ENCODE data around the gene GPD2. TPM values are rescaled to one million over a fixed set of nuclear protein-coding genes. Genes with fewer than 3 reads are reported as not detected.

The GPD2 gene
- total and polyA plus RNA-seq, 10 of the 15 experiments (the other 5 are each of a cell fraction or from before 2014, with no cell fraction given): 10.0 to 73.5 (median 43.4) TPM

GRCh38 chr2:156397229-156397628 is 39.0 kb upstream of the GPD2 start (continued):
- TF ChIP-seq RUNX3 (IDR thresholded peaks at IDR 0.05; ENCODE audit: low read length) (no peak), EP300 (IDR thresholded peaks at IDR 0.05; ENCODE audit: borderline replicate concordance in 1 of 2, control insufficient read depth in 1 of 2, low read depth in 2 of 2, low read length in 2 of 2) (no peak), ZNF217 (IDR thresholded peaks at IDR 0.05) (no peak), SKIL (IDR thresholded peaks at IDR 0.05; ENCODE audit: low read depth, poor library complexity, severe bottlenecking) (no peak), HDGF (IDR thresholded peaks at IDR 0.05) (no peak)

- no peak overlapping the region for H2AFZ ChIP-seq (ENCODE audit: control insufficient read depth, low read depth, low read length)
- H3K4me2 ChIP-seq (ENCODE audit: control insufficient read depth, insufficient read depth): no peak overlapping the region
- RAD21 ChIA-PET (ENCODE audit: unreplicated experiment): interaction anchor here (1.0 to 4.3 kb wide), 4 partner anchors 55 to 192 kb away, joined by 3 to 47 read pairs (median 16); no protein-coding TSS in a partner anchor
- SMC1A ChIA-PET (ENCODE audit: uncharacterized antibody, unreplicated experiment): interaction anchor here (0.8 to 6.6 kb wide), 6 partner anchors 31 to 78 kb away, joined by 3 to 58 read pairs (median 9); no protein-coding TSS in a partner anchor
- no peak for ATAC-seq
- FAIRE-seq: no peak
- H3K4me3 ChIP-seq: no peak overlapping the region
- no peaks in the 10 kb centered on the region for H4K20me1 ChIP-seq (ENCODE audit: control insufficient read depth, insufficient read depth)
- WGBS (ENCODE audit: insufficient coverage, insufficient replicate concordance, low lambda C conversion rate, missing lambda C conversion rate): 77% methylated on average over 5 of the region's 5 CpGs
- H3K9me3 ChIP-seq (replicated peaks; ENCODE audit: control insufficient read depth, insufficient read depth, low read length): no peaks in the 10 kb centered on the region
- no peaks in the 10 kb centered on the region for H3K36me3 ChIP-seq (ENCODE audit: control insufficient read depth in 2 of 2, insufficient read depth in 2 of 2, low read length in 1 of 2)
- peaks cover 23% of the 10 kb centered on the region for H3K4me1 ChIP-seq (ENCODE audit: control insufficient read depth, insufficient read depth, low read length)
- no peaks in the 10 kb centered on the region for H3K79me2 ChIP-seq (ENCODE audit: control insufficient read depth, insufficient read depth, low read length)
- H3K27me3 ChIP-seq (replicated peaks in 1 of 2; ENCODE audit: control insufficient read depth in 2 of 2, insufficient read depth in 2 of 2, low read length in 1 of 2): no peaks in the 10 kb centered on the region
- in situ Hi-C loops (cut with MboI) (loop anchor here (10.0 kb wide), 1 partner anchor 53 kb away; no protein-coding TSS in a partner anchor), intact Hi-C loops (cut with micrococcal nuclease; ENCODE audit: unreplicated experiment) (no loop called here)
- POLR2A ChIA-PET: interaction anchor here (0.9 to 1.4 kb wide), 3 partner anchors 30 to 57 kb away, joined by 3 to 4 read pairs (median 4); no protein-coding TSS in a partner anchor
- CTCF ChIA-PET: interaction anchor here (1.9 to 3.0 kb wide), 2 partner anchors 63 to 192 kb away, joined by 6 to 22 read pairs; no protein-coding TSS in a partner anchor
- no peak overlapping the region for H3K9ac ChIP-seq (ENCODE audit: control insufficient read depth, insufficient read depth, low read length)
- no peak for DNase-seq (ENCODE audit: low read depth, low spot score)
- H3K27ac ChIP-seq (ENCODE audit: control insufficient read depth, insufficient read depth): no peak overlapping the region
- BruUV-seq (replicated peaks): no TSS peak
- TF ChIP-seq RFX5 (IDR thresholded peaks at IDR 0.05; ENCODE audit: low read depth, low read length): no peak
- no peak for TF ChIP-seq KDM1A (IDR thresholded peaks at IDR 0.05; ENCODE audit: borderline replicate concordance)
- TF ChIP-seq NRF1 (conservative IDR thresholded peaks at IDR 0.05; ENCODE audit: low read depth, low read length): no peak
- TF ChIP-seq WRNIP1 (IDR thresholded peaks at IDR 0.05; ENCODE audit: borderline replicate concordance, low read depth, low read length): no peak
- TF ChIP-seq ATF2 (IDR thresholded peaks at IDR 0.05; ENCODE audit: low read length): no peak
- TF ChIP-seq SUPT20H (IDR thresholded peaks at IDR 0.05; ENCODE audit: borderline replicate concordance, control insufficient read depth, low read depth, low read length): no peak
- TF ChIP-seq EP300 (IDR thresholded peaks at IDR 0.05; ENCODE audit: borderline replicate concordance in 1 of 2, control insufficient read depth in 1 of 2, low read depth in 2 of 2, low read length in 2 of 2): no peak
- TF ChIP-seq E2F4 (IDR thresholded peaks at IDR 0.05; ENCODE audit: low read depth, low read length): no peak
- no peak for TF ChIP-seq SMARCA5 (IDR thresholded peaks at IDR 0.05)
- TF ChIP-seq POLR2AphosphoS5 (IDR thresholded peaks at IDR 0.05; ENCODE audit: low read length): no peak
- no peak for TF ChIP-seq SMC3 (IDR thresholded peaks at IDR 0.05; ENCODE audit: borderline replicate concordance, low read length)
- no peak for TF ChIP-seq RAD21 (IDR thresholded peaks at IDR 0.05; ENCODE audit: insufficient read depth, low read depth, low read length)
- no peak for TF ChIP-seq CHD4 (IDR thresholded peaks at IDR 0.05)
- TF ChIP-seq RELA (IDR thresholded peaks at IDR 0.05; ENCODE audit: borderline replicate concordance, partially characterized antibody): no peak
- TF ChIP-seq STAT1 (conservative IDR thresholded peaks at IDR 0.05): no peak
- TF ChIP-seq POU2F2 (IDR thresholded peaks at IDR 0.05; ENCODE audit: borderline replicate concordance, low read depth, low read length): no peak
These were observed 38.0 kb upstream of the GPD2 start for GRCh38 chr2:156398176-156398575.

Data from GM12878 (cell line).